Measurements from ENCODE around the gene CBX8. TPM values are rescaled to one million over a fixed set of nuclear protein-coding genes. Genes with fewer than 3 reads are reported as not detected.
A peak's percentile ranks its signal among the peaks of the same experiment; 100 is the strongest.

CBX8 gene
- total and polyA plus RNA-seq, 5 experiments from 2014 or later, result 0.13 to 2.4 (median 1.4) TPM

DNA sequence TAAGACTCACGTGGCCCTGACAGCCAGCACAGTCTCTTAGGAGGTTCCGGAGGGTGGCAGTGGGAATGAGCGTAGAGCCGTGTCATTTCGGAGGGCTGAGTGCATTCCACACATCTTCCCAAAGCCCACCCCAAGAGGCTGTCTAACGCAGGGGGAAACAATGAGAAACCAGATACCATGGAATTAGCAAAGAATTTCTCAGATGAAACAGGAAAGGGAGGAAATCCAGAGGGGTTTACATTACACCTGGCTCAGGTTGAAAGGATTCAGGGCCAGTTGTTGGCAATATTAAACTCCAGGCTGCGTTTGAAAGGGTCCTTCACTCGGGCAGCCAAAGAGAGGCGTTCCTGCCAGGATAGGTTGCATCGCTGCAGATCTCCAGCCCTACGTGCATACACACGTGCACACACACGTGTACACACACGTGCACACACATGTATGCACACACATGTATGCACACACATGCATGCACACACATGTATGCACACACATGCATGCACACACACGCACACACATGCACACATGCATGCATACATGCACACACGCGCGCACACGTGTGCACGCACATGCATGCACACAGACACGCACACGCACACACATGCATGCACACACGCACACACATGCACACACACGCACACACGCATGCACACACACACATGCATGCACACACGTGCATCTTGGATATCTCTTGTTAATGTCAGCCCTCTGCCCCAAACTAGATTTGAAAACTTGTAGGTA is 30.1 kb upstream of the CBX8 start:
- DNase-seq, result no peak
- Mint-ChIP-seq H3K36me3 (peaks cover 0 to 2% (median 0%) of the 10 kb centered on the region in 3 donors), H3K27me3 (peaks cover 0 to 33% (median 11%) of the 10 kb centered on the region in 5 donors), H3K4me1 (peaks cover 7 to 28% (median 22%) of the 10 kb centered on the region in 4 donors), H3K4me3 (no peak overlapping the region), H3K9me3 (no peaks in the 10 kb centered on the region), H3K27ac (no peak overlapping the region)
- no peak for ATAC-seq
- POLR2A ChIA-PET, result interaction anchor here (1.0 kb wide), 1 partner anchor 9 kb away, joined by 3 read pairs; no protein-coding TSS in a partner anchor

GRCh38 chr17:79826204-79826680 is 29.4 kb upstream of the CBX8 start:
- DNase-seq (no peak), ATAC-seq (no peak)
- Mint-ChIP-seq H3K4me3 (peak overlapping the region in 1 of 10 donors; percentile 11), H3K36me3 (peaks cover 0 to 2% (median 0%) of the 10 kb centered on the region in 3 donors), H3K27ac (no peak overlapping the region), H3K27me3 (peaks cover 0 to 40% (median 13%) of the 10 kb centered on the region in 5 donors), H3K4me1 (peaks cover 7 to 24% (median 20%) of the 10 kb centered on the region in 4 donors), H3K9me3 (no peaks in the 10 kb centered on the region)
- POLR2A ChIA-PET, result interaction anchor here (1.0 to 2.1 kb wide), 2 partner anchors 10 to 13 kb away, joined by 3 to 9 read pairs; partner anchors contain the start of gene CBX4

DNA sequence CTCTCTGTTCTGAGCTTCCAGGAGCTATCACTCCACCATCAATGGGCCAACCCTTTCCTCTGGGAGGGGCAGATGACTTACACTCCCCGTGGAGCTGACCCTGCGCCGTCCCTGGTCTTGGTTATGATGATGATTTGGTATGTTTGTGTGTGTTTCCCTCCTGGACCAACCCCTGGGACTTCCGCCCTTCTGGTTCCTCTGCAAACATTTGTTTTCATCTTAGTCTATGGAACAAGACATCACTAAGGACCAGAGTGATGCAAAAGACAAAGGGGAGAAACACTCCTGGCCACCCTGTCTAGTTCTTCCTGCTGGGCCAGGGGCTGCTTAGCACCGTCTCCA is 28.7 kb upstream of the CBX8 start:
- H3K4me1 Mint-ChIP-seq, result peaks cover 7 to 21% (median 19%) of the 10 kb centered on the region in 4 donors
- no peaks in the 10 kb centered on the region for H3K9me3 Mint-ChIP-seq
- no peak for ATAC-seq
- H3K4me3 Mint-ChIP-seq, result no peak overlapping the region
- peaks cover 0 to 2% (median 0%) of the 10 kb centered on the region in 3 donors for H3K36me3 Mint-ChIP-seq
- POLR2A ChIA-PET, result interaction anchor here (1.3 to 2.1 kb wide), 3 partner anchors 10 to 14 kb away, joined by 3 to 9 read pairs (median 7); partner anchors contain the start of gene CBX4
- peaks cover 0 to 45% (median 13%) of the 10 kb centered on the region in 5 donors for H3K27me3 Mint-ChIP-seq
- DNase-seq, result no peak
- no peak overlapping the region for H3K27ac Mint-ChIP-seq

DNA sequence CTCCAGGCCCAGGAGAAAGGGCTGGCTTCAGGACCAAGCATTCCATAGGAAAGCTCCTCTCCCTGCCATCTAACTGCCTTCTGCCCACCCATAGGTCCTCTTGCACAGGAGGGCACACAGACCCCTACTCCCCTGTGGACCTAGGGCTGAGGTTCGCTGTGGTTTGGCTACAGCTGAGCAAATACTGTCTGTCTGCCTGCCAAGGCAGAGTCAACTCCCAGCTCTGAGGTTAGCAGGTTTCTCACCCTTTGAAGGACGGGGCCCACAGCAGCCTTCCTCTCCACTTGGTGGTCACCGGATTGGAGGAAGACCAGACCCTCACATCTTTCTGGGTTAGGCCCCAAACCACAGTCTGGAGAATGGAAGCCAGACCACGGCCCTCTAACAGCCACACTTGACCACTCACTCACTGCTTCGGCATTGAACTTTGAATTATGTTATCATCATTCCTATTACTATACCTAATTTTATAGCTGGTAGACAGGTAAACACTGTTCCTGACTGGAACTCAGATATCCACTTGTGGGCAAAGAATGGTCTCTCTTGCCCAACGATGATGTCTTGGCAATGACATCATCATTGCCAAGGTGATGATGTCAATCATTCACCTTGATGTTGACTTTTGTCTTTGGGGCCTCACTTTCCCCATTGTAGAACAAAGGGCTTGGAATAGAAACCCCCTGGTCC is 28.2 kb upstream of the CBX8 start:
- DNase-seq, result no peak

DNA sequence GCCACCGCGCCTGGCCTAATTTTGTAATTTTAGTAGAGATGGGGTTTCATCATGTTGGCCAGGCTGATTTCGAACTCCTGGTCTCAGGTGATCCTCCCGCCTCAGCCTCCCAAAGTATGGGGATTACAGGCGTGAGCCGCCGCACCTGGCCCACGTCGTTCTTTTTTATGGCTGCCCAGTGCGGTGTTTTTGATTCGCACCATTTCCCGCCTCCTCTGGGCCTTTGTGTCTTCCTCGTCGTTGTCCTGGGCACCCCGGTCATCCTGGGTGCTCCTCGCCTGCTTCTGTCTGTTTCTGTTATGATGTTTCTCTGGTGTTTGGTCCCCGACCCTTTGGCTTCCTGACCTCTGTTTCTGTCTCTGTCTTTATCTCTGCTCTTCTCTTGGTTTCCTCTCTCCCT is 27.4 kb upstream of the CBX8 start:
- ATAC-seq (no peak), DNase-seq (no peak)
- POLR2A ChIA-PET, result interaction anchor here (0.8 to 2.1 kb wide), 3 partner anchors 9 to 15 kb away, joined by 3 to 9 read pairs (median 7); partner anchors contain the start of gene CBX4
- Mint-ChIP-seq H3K9me3 (no peaks in the 10 kb centered on the region), H3K27ac (peak overlapping the region in 1 of 10 donors; percentile 38), H3K4me1 (peaks cover 7 to 20% (median 16%) of the 10 kb centered on the region in 4 donors), H3K36me3 (peaks cover 0 to 2% (median 0%) of the 10 kb centered on the region in 3 donors), H3K27me3 (peaks cover 0 to 45% (median 13%) of the 10 kb centered on the region in 5 donors), H3K4me3 (no peak overlapping the region)

More for the DNA sequence above, 28.2 kb upstream of the CBX8 start:
- peaks cover 0 to 2% (median 0%) of the 10 kb centered on the region in 3 donors for H3K36me3 Mint-ChIP-seq
- peaks cover 0 to 45% (median 13%) of the 10 kb centered on the region in 5 donors for H3K27me3 Mint-ChIP-seq
- peaks cover 7 to 21% (median 19%) of the 10 kb centered on the region in 4 donors for H3K4me1 Mint-ChIP-seq
- H3K9me3 Mint-ChIP-seq, result no peaks in the 10 kb centered on the region
- H3K27ac Mint-ChIP-seq, result no peak overlapping the region
- POLR2A ChIA-PET, result interaction anchor here (0.8 to 2.1 kb wide), 4 partner anchors 10 to 14 kb away, joined by 3 to 9 read pairs (median 5); partner anchors contain the start of gene CBX4
- H3K4me3 Mint-ChIP-seq, result no peak overlapping the region
- no peak for ATAC-seq

- H3K36me3 Mint-ChIP-seq, result peaks cover 0 to 2% (median 0%) of the 10 kb centered on the region in 3 donors
- H3K27ac Mint-ChIP-seq, result no peak overlapping the region
- DNase-seq, result no peak
- H3K4me3 Mint-ChIP-seq, result no peak overlapping the region
- peaks cover 2 to 45% (median 19%) of the 10 kb centered on the region in 5 donors for H3K27me3 Mint-ChIP-seq
- POLR2A ChIA-PET, result interaction anchor here (0.6 kb wide), 1 partner anchor 12 kb away, joined by 4 read pairs; no protein-coding TSS in a partner anchor
- no peaks in the 10 kb centered on the region for H3K9me3 Mint-ChIP-seq
- no peak for ATAC-seq
- peaks cover 3 to 16% (median 9%) of the 10 kb centered on the region in 4 donors for H3K4me1 Mint-ChIP-seq
These were observed 25.8 kb upstream of the CBX8 start for GRCh38 chr17:79822583-79823124.

GRCh38 chr17:79821331-79822095 is 24.6 kb upstream of the CBX8 start:
- DNase-seq (no peak), ATAC-seq (no peak)
- H3K4me3 Mint-ChIP-seq, result no peak overlapping the region
- peaks cover 0 to 2% (median 0%) of the 10 kb centered on the region in 3 donors for H3K36me3 Mint-ChIP-seq
- no peaks in the 10 kb centered on the region for H3K9me3 Mint-ChIP-seq
- H3K27ac Mint-ChIP-seq, result peak overlapping the region in 1 of 10 donors; percentile 8
- POLR2A ChIA-PET, result interaction anchor here (0.7 to 1.0 kb wide), 3 partner anchors 9 to 18 kb away, joined by 3 read pairs; partner anchors contain the start of gene CBX4
- peaks cover 2 to 9% (median 6%) of the 10 kb centered on the region in 4 donors for H3K4me1 Mint-ChIP-seq
- H3K27me3 Mint-ChIP-seq, result peaks cover 2 to 52% (median 26%) of the 10 kb centered on the region in 5 donors

- peaks cover 0 to 1% (median 0%) of the 10 kb centered on the region in 9 donors for H3K9me3 Mint-ChIP-seq
- peaks cover 6 to 52% (median 30%) of the 10 kb centered on the region in 5 donors for H3K27me3 Mint-ChIP-seq
- POLR2A ChIA-PET, result interaction anchor here (1.0 kb wide), 1 partner anchor 18 kb away, joined by 3 read pairs; the partner anchor contains the start of gene CBX4
- ATAC-seq, result no peak
- peaks cover 0 to 8% (median 4%) of the 10 kb centered on the region in 4 donors for H3K4me1 Mint-ChIP-seq
- H3K36me3 Mint-ChIP-seq, result peaks cover 0 to 4% (median 0%) of the 10 kb centered on the region in 3 donors
- no peak for DNase-seq
- H3K4me3 Mint-ChIP-seq, result no peak overlapping the region
- H3K27ac Mint-ChIP-seq, result no peak overlapping the region
These were observed 24.1 kb upstream of the CBX8 start for GRCh38 chr17:79820959-79821330.

GRCh38 chr17:79819534-79820276 is 22.8 kb upstream of the CBX8 start:
- H3K36me3 Mint-ChIP-seq, result peaks cover 0 to 4% (median 0%) of the 10 kb centered on the region in 3 donors
- no peak overlapping the region for H3K27ac Mint-ChIP-seq
- POLR2A ChIA-PET, result interaction anchor here (1.0 kb wide), 1 partner anchor 14 kb away, joined by 3 read pairs; no protein-coding TSS in a partner anchor
- ATAC-seq (no peak), DNase-seq (no peak)
- H3K4me1 Mint-ChIP-seq, result peaks cover 0 to 6% (median 3%) of the 10 kb centered on the region in 4 donors
- H3K27me3 Mint-ChIP-seq, result peaks cover 7 to 54% (median 31%) of the 10 kb centered on the region in 5 donors
- no peak overlapping the region for H3K4me3 Mint-ChIP-seq
- peaks cover 0 to 2% (median 0%) of the 10 kb centered on the region in 9 donors for H3K9me3 Mint-ChIP-seq

GRCh38 chr17:79819085-79819484 is 22.2 kb upstream of the CBX8 start:
- ATAC-seq (no peak), DNase-seq (no peak)
- Mint-ChIP-seq H3K9me3 (peaks cover 0 to 2% (median 0%) of the 10 kb centered on the region in 9 donors), H3K27me3 (peaks cover 12 to 54% (median 32%) of the 10 kb centered on the region in 5 donors), H3K4me1 (peaks cover 5 to 12% (median 9%) of the 10 kb centered on the region in 4 donors), H3K4me3 (no peak overlapping the region), H3K36me3 (peaks cover 0 to 2% (median 0%) of the 10 kb centered on the region in 3 donors), H3K27ac (no peak overlapping the region)
- POLR2A ChIA-PET, result interaction anchor here (1.0 kb wide), 1 partner anchor 14 kb away, joined by 3 read pairs; no protein-coding TSS in a partner anchor

Measured in naive thymus-derived CD8-positive, alpha-beta T cell (primary cell).